OCI-LY3 (cell line): Measurements from ENCODE around the gene NTNG1.

ENCODE experiments used
- H2AFZ ChIP-seq: fragments of 200-600, 300-600 bp; shearing (Covaris generic); 2 replicates; pipeline ENCODE4 v1.6.0; 2014; ENCODE audit warnings: antibody characterized with exemption, low read depth, low read length
- H3K27ac ChIP-seq: fragments of 200-600, 300-600 bp; sonication (generic); 2 replicates; pipeline ENCODE4 v1.5.1; 2014; ENCODE audit warnings: mild to moderate bottlenecking, low read length, moderate library complexity, mixed read lengths
- H3K27me3 ChIP-seq: fragments of 200-600, 300-600 bp; sonication (generic); 2 replicates; pipeline ENCODE4 v1.6.1; 2014; ENCODE audit warnings: low read depth, low read length, mixed read lengths
- H3K36me3 ChIP-seq: fragments of 200-600, 300-600 bp; sonication (generic); replicated peaks from 2 replicates; pipeline ENCODE3; 2014; ENCODE audit warnings: low read depth, low read length, mixed read lengths
- H3K4me1 ChIP-seq: fragments of 300-600, 200-600 bp; sonication (generic); 2 replicates; pipeline ENCODE4 v1.6.1; 2014; ENCODE audit warnings: low read length, mixed read lengths
- H3K4me2 ChIP-seq: fragments of 200-600, 300-600 bp; sonication (generic); 2 replicates; pipeline ENCODE4 v1.6.1; 2014; ENCODE audit warnings: low read length, mixed read lengths
- H3K4me3 ChIP-seq: fragments of 300-600, 200-600 bp; sonication (generic); 2 replicates; pipeline ENCODE4 v1.5.1; 2014; ENCODE audit warnings: antibody characterized with exemption, mild to moderate bottlenecking, low read length, moderate library complexity
- H3K79me2 ChIP-seq: fragments of 300-600, 200-600 bp; shearing (Covaris generic); 2 replicates; pipeline ENCODE4 v1.6.1; 2014; ENCODE audit warnings: mild to moderate bottlenecking, low read length, mixed read lengths
- H3K9ac ChIP-seq: fragments of 300-600, 200-600 bp; shearing (Covaris generic); 2 replicates; pipeline ENCODE4 v1.6.0; 2014; ENCODE audit warnings: mild to moderate bottlenecking, low read length, moderate library complexity
- H3K9me3 ChIP-seq: fragments of 200-600, 300-600 bp; shearing (Covaris generic); 2 replicates; pipeline ENCODE4 v1.6.1; 2014; ENCODE audit warnings: low read length, mixed read lengths; ENCODE audit not compliant: insufficient read depth
- H4K20me1 ChIP-seq: fragments of 200-600, 300-600 bp; sonication (generic); 2 replicates; pipeline ENCODE4 v1.6.1; 2016; ENCODE audit warnings: low read length, mixed read lengths; ENCODE audit not compliant: insufficient read depth
- EZH2phosphoT487 ChIP-seq: fragments of 200-600 bp; shearing (Covaris generic); IDR thresholded peaks from 2 replicates; pipeline ENCODE4 v1.6.1; 2018; ENCODE audit warnings: antibody characterized with exemption, mixed run types, low read depth
- TF ChIP-seq, protein P1 (sequence below): fragments of 200-600, 300-600 bp; sonication (generic); IDR thresholded peaks from 2 replicates; pipeline ENCODE4 v1.5.1; 2014; ENCODE audit warnings: antibody characterized with exemption, low read length, low read depth

Gene NTNG1

GRCh38 chr1:107531065-107531908 is 390.4 kb downstream of the NTNG1 start:
- Histone ChIP-seq H3K9me3 (no peaks in the 10 kb centered on the region), H3K36me3 (no peaks in the 10 kb centered on the region), H3K27ac (no peak overlapping the region), H2AFZ (no peak overlapping the region), H4K20me1 (no peaks in the 10 kb centered on the region), H3K4me3 (no peak overlapping the region), H3K4me2 (no peak overlapping the region), H3K79me2 (no peaks in the 10 kb centered on the region), H3K9ac (no peak overlapping the region), H3K4me1 (peaks cover 13% of the 10 kb centered on the region), H3K27me3 (no peaks in the 10 kb centered on the region)
- no peak for TF ChIP-seq EZH2phosphoT487
- TF ChIP-seq, protein P1, sequence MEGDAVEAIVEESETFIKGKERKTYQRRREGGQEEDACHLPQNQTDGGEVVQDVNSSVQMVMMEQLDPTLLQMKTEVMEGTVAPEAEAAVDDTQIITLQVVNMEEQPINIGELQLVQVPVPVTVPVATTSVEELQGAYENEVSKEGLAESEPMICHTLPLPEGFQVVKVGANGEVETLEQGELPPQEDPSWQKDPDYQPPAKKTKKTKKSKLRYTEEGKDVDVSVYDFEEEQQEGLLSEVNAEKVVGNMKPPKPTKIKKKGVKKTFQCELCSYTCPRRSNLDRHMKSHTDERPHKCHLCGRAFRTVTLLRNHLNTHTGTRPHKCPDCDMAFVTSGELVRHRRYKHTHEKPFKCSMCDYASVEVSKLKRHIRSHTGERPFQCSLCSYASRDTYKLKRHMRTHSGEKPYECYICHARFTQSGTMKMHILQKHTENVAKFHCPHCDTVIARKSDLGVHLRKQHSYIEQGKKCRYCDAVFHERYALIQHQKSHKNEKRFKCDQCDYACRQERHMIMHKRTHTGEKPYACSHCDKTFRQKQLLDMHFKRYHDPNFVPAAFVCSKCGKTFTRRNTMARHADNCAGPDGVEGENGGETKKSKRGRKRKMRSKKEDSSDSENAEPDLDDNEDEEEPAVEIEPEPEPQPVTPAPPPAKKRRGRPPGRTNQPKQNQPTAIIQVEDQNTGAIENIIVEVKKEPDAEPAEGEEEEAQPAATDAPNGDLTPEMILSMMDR, result no peak

GRCh38 chr1:107532318-107532717 is 391.5 kb downstream of the NTNG1 start:
- no peaks in the 10 kb centered on the region for H3K9me3 ChIP-seq
- H3K79me2 ChIP-seq, result no peaks in the 10 kb centered on the region
- no peaks in the 10 kb centered on the region for H3K36me3 ChIP-seq
- H3K4me1 ChIP-seq, result peaks cover 20% of the 10 kb centered on the region
- no peak overlapping the region for H3K4me2 ChIP-seq
- H3K27ac ChIP-seq, result no peak overlapping the region
- H3K4me3 ChIP-seq, result no peak overlapping the region
- TF ChIP-seq, protein P1, result no peak
- no peak for TF ChIP-seq EZH2phosphoT487
- H3K9ac ChIP-seq, result no peak overlapping the region
- no peak overlapping the region for H2AFZ ChIP-seq
- H4K20me1 ChIP-seq, result no peaks in the 10 kb centered on the region
- no peaks in the 10 kb centered on the region for H3K27me3 ChIP-seq
